Central memory CD4-positive, alpha-beta T cell (primary cell): ENCODE measurements around the gene RIMS1.

Experiments used
- DNase-seq: peaks from one replicate; pipeline ENCODE4 v3.0.0; 2022

RIMS1 gene

DNA sequence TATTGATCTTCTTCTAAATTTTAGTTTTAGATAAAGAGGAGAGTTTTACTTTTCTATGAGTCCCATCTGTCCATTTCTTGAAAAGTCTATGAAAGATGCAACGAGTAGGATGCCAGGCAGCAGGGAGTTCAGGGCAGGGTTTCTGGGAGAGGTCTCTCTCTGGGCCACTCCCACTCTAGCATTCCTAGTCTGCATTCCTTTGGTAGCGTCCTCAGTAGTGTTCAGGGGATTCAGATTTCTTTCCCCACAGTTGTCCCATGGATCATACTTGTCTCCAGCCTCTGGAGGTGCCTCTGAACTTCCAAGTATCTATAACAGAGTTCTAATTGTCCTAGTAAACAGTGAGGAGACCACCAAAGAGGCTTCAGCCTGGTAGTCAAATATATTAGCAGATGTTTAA, 225.3 kb downstream of the RIMS1 start:
- no peak for DNase-seq

DNA sequence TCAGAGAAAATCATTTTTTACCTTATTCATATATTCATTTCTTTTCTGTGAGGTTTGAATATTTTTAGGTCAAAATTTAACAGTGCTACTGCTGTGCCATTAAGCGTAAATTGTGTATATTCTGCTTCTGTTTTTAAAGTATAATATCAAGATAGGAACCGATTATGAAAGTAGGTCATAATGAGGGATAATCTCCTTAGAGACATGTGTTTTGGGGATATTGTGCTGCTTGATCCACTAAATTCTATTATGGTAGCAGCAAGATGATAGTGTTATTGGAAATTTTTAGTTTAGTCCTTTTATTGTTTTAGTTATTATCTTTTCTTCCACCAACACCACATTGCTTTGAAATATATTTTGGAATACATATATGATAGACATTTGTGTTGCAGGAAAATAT, 244.0 kb downstream of the RIMS1 start:
- no peak for DNase-seq

DNA sequence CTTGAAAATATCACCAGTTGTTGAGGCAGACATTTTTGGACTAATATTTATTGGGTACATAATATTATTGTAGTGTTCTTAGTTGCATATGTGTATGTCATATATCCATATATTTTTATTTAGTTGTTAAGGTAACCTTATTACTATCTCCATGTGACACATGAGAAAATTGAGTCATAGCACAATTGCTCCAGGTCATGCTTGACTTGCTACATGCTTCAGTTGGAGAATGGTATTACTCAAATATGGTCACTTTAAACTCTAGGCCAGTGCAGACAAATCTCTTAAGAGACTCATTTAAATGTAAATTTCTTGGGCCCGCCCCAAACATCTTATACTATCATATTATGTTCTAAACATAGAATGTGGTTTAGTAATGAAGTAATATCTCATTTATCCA, 246.1 kb downstream of the RIMS1 start:
- no peak for DNase-seq

DNA sequence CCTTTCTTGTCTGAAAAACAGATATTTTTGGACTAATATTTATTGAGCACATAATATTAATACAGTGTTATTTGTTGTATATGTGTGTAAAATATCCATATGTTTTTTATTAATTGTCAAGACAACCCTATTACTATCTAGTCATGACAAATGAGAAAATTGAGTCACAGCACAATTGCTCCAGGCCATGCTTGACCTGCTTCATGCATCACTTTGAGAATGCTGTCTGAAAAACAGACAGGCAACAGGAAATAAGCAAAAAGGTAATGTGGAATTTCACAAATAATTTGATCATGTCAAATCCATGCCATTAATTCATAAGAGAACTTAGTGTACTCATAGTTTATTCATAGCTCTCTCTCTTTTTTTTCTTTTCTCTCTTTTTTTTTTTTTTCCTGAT, 246.5 kb downstream of the RIMS1 start:
- DNase-seq, result no peak

DNA sequence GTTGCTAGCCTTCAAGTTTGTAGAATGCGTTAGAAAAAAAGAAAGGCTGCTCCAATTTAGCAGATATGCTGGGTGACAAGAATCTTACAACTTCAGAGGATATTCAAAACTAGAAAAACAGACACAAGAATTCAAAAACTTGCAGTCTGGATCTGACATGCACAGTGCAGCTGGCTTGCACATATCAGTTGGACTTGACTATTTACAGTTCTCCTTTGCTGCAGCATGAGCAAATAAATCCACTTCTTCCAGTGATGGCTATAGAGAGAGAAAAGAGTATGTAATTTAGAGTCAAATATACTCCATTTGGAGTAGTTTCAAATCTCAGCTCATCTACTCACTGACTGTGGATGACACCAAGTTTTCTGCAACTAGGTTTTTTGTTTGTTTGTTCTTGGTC, 247.0 kb downstream of the RIMS1 start:
- no peak for DNase-seq

DNA sequence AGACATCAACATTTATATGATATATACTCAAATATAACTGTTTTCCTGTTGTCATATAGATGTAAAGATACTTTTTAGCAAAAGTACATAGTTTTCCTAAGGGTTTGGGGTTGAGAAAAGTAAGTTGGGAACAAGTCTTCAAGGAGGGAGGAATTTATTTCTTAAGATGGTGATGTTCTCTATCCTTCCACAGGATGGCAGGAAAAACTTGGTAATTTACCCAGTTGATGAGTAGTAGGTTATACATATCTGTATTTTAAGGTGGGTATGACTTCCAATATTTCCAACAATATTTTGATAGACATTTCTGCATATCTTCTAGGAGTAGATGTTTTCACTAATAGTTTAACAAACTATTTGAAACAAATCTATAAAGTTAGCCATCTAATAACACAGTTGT, 254.4 kb downstream of the RIMS1 start:
- DNase-seq, result no peak

DNA sequence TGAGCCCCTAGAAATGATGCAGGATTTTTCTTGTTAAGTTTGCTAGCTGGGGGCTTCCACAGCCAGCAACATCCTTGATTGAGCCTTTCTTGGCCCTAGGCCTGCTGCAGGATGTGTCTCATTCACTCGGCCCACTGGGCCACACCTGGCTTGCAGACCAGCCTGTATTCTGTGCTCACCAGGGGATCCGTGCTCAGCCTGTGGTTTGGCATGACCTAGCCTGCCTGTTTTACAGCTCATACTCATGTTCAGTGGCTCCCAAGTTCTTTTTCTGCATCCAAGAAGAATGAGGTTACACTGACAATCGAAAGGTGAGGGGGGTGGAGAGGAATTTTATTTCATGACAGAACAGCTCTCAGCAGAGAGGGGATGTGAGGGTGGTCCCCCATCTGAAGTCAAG, 263.4 kb downstream of the RIMS1 start:
- no peak for DNase-seq

DNA sequence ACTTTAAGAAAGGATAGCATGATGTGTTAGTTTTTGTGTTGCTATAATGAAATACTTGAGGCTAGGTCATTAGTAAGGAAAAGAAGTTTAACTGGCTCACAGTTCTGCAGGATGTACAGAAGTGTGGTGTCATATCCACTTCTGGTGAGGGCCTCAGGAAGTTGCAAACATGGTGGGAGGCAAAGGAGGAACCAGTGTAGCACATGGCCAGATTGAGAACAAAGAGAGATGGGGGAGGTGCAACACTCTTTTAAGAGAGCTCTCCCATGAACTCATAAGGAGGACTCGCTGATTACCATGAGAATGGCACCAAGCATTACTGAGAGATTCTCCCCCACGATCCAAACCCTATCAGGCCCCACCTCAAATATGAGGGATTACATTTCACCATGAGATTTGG, 265.4 kb downstream of the RIMS1 start:
- no peak for DNase-seq

DNA sequence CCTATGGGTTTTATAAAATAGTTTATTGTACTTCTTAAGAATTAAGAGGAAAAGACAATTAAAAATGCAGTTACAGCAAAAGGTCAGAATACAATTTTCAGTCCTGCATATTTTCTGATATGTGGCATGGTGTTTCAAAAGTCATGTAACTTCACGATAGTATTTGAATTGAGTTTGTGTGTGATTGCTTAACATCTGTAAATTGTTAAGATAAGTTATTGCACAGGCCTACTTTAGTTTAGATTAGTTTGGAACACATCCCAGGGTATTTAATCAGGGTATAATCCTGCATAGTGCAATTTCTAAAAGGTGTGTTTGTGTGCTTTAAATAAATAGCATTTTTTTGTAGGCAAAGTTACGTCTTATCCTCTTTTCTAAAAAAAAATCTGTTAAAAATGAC, 289.6 kb downstream of the RIMS1 start:
- DNase-seq, result no peak

DNA sequence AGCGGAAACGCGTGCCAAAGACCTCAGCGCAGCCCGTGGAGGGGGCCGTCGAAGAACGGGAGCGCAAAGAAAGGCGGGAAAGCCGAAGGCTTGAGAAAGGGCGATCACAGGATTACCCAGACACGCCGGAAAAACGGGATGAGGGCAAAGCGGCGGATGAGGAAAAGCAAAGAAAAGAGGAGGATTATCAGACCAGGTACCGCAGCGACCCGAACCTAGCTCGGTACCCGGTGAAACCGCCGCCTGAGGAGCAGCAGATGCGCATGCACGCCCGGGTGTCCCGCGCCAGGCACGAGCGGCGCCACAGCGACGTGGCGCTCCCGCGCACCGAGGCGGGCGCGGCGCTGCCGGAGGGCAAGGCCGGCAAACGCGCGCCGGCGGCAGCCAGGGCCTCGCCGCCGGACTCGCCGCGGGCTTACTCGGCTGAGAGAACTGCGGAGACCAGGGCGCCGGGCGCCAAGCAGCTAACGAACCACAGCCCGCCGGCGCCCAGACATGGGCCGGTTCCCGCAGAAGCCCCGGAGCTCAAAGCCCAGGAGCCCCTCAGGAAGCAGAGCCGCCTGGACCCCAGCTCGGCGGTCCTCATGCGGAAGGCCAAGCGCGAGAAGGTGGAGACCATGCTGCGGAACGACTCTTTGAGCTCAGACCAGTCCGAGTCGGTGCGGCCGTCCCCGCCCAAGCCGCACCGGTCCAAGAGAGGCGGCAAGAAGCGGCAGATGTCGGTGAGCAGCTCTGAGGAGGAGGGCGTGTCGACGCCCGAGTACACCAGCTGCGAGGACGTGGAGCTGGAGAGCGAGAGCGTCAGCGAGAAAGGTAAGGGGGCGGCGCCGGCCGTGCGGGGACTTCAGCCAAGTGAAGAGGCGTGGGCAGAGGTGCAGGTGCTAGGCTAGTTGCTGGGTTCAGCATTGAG, 296.2 kb downstream of the RIMS1 start:
- DNase-seq, result no peak

DNA sequence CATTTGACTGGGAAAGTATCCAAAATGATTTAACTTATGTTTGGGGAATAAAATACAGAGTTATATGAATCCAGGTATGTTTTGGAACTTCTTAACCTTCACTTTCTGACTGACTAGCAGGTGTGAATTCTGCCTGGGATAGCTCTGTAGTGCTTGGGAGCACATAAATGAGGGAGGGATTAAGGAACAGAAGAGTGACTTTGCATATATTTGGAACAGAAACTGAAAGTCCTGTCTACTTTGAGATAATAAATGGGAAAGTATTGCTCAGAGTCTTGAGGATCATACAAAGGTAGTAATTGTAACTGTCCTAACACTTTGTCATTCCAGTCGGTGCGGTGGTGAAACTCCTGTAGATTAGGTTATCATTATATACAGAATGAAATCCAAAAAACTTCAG, 317.6 kb downstream of the RIMS1 start:
- DNase-seq, result no peak

DNA sequence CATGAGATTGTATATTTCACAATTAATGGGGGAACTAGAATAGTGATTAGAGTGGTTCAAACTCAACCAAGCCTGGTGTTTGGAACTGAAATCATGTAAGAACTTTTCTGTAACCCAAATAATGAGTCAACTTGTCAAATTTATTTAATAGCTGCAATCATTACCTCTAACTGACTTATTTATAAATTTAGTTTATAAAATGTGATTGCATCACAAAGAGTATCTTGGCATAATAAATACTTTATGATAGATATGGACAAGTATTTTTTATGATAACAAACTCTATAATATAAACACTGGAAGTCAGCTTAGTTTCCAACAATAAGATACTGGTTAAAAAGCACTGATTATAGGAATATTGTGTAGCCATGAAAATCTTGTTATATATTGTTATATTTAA, 319.1 kb downstream of the RIMS1 start:
- no peak for DNase-seq

DNA sequence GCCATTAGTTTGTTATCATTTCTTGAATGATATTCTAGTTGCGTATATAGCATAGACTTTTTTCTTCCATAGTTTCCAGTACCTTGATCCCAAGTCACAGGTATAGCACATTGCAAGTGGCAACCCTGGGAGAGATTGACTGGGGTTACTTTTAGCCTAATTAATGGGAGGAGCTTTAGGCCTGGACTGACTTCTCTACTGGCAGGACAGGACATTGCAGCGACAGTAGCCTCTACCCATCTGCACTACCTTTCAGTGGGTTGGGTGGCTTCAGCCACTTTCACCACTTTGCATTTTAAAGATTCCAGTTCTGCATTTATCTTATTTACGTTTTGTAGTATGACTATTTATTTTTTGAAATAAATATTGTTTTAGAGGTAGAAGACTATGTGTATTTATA, 320.3 kb downstream of the RIMS1 start:
- DNase-seq, result no peak

DNA sequence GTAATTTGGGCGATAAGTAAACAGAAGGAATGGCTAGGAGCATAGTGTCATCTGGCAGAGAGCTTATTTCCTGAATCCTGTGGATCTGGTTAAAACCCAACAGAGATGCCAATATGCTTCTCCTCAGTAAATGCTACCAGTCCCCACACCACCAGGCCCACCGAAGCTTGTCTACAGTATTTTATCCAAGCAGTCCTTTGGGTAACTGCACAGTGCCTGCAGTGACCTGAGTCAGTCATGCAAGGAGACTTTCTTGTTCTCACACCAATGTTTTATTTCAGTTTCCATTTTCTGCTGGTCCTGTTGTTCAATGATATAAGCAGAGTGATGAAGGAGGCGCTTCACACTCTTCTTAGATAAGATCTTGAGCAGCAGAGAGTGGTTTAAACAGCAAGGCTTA, 326.3 kb downstream of the RIMS1 start:
- DNase-seq, result no peak

DNA sequence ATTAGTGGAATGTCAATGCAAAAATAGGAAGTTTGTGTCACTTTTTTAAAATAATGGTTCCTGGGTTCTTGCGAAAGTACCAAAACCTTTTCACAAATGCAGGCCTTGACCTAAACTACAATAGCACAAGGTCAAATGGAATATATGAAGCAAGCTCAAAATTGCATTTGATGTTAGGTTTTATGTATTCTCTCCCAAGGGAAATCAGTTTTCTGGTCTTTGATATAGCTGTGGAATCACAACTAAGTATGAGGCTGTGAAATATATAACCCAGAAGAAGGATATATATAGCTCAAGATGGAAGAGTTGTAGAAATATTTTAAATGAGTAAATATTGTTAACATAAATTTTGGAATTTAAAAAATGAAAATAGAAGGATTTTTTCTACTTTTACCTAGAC, 327.3 kb downstream of the RIMS1 start:
- no peak for DNase-seq

DNA sequence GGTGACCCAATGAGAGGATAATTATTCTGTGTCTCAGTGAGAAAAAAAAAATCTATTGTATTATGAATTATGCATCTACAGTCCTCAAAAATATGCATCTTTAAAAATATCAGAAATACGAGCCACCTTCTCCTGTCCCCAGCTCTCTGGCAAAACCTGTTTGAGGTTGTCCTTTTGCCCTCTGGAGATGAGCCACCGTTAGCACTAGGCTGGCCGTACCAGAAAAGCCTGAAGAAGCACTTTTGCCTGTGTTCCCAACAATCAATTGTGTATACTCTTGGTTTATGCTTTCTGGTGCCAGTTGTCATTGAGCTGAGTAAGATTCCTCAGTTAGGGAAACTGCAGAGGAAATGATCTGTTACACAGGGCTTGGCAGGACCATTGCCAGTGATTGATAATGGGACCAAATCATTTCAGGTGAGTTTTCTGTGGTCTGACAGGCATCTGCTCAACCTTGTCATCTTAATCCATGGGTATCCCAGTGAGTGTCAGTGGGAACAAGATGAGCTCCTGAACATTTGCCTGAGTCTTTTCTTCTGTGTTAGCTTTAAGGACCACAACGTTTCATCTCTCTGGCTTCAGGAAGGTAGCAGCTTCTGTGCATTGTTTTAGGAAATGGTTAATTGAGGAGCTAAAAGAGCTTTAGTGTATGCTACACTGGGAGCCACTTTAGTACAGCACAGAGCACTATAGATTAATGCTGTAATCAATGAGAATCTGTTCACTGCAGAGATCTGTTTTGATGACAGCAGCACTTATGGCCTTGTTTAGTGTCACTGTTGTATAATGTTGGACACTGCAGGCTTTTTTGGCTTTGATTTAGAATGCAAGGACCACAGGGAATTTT, 330.1 kb downstream of the RIMS1 start:
- DNase-seq, result no peak

DNA sequence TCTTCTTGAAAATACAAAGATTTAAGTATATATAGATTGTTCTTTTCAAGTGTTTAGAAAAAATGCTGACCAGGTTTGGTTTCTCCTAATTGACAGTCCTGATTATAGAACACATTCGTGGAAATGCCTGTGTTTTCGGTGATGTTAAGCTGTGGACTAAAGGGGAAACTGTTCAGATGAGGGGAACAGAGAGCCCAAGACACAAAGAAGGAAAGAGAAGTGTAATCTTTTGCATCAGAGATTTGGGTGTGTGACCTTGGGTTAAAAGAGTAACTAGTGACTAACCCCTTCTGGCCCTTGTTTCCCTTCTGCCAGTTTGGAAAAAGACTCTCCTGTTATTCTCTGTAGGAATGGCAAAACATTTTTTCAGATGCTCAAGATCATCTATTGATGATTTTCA, 331.3 kb downstream of the RIMS1 start:
- DNase-seq, result no peak

DNA sequence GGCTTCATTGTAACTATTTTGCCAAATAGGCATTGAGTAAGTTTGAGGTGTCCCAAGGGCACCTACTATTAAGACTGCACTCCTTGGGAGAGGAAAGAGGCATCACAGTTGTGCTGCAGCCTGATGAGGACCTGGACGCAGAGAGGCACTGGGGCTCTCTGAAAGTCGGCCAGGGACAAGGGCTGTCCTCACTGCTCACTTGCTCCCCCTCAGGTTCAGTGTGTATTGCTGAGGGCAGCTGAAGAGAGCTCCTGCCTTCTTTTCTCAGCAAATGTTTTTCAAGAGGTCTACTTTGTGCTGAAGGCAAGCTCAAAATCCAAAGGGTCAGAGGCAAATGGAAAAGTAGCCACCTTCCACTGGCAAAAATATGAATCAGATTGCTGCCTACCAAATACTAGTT, 331.8 kb downstream of the RIMS1 start:
- DNase-seq, result no peak

DNA sequence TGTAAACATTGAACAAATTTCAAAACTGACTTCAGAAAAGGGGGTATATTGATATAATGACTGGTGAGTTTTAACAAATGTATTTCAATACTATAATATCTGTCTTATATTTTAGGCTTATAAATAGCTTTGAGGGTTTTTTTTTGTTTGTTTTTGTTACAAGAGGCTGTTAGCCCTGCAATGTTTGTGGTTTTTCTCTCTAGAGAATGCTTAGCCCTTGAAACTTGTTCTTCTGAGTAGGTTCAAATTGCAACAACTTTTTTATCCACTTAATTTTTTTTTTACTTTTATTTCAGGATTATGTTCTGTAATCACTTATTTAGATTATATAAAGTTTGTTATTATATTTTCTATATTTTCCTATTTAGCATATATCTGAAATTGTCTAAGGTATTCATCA, 333.2 kb downstream of the RIMS1 start:
- no peak for DNase-seq

DNA sequence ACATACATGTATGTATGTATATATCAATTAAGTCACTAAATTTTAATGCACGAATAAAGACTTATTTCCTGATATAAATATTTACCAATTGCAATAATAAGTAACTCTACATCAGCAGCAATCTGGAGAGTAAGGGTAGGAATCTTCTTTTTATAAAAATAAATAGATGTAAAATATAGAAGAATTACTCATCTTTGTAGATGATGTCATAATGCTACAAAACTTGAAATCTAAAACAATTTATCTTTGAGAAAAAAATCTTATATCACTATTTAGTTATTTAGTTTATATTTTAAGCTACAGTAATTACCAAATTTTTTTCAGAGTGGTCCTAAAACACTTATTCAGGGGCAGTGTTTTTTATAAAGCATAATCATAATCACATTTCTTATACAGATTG, 351.7 kb downstream of the RIMS1 start:
- no peak for DNase-seq

DNA sequence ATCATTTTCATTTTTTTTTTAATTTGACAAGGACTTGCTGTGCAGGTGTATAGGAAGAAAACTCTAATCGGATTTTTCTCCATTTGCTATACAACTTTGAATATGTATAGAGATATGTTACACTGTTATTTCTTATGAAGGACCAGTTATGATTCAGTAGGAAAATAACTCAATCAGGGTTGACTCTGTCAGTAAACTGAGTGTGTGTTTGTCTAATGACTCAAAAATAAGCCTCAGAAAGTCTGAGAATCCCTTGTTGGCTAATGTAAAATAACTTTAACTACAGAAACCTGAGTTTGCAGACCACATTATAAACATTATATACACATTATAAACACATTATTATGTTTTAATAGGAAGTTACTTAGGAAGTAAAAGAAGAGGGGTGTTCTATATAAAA, 352.6 kb downstream of the RIMS1 start:
- no peak for DNase-seq

DNA sequence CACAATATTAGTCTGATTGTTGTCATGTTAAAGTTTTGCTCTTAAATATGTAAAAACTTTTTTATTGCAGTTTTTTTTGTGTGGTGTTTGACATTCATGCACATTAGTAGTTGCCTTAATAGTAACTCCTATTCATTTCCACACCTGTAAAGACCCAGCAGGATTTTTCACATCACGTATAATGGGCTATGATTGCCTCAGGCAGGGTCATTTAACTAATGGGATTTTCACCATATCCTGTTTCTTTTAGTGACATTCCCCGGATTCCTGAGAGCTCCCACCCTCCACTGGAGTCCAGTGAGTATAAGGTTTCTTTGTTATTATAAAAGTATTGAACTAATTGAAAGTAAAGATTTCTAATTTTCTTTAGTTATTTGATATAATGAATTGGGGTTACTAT, 359.2 kb downstream of the RIMS1 start:
- no peak for DNase-seq

DNA sequence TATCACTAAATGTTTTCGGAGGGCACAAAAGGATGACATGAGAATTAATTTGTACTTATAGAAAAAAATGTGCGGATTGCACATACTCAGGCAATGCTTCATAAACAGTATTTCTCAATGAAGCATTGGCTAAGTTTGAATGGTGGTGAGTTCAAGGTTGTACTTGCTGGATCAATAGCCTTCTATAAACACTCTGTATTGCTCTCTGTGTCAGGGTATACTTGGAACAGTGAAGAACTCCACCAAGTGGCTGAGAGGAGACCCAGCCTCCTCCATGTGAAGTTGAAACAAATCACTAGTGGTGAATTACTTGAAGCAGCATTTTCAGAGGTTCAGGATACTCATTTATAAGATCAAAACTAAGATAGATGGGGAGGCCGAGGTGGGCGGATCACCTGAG, 360.6 kb downstream of the RIMS1 start:
- no peak for DNase-seq

DNA sequence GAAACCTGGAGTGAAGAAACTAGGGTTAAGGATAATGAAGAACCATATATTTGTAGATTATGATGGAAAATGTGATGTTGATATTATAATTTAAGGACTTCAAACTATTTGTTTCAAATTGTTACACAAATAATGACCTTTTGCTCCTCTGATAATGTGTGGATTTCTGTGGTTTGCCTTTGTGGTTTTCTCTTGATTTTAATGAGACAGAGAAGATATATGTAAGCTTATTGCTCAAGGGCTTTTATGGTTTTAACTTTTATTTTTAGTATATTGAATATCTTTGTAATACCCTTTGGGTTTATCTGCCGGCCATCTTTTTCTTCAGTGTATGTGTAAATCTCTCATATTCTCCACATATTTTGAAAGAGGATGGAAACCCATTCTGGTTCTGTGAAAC, 362.3 kb downstream of the RIMS1 start:
- no peak for DNase-seq
